ENCODE measurements around the gene DIP2C.

GRCh38 chr10:680745-681144 is 8.7 kb downstream of the DIP2C start:
- TF ChIP-seq ZNF423 (CRISPR knock-in tag; IDR thresholded peaks at IDR 0.05) (no peak), AFF4 (CRISPR knock-in tag; IDR thresholded peaks at IDR 0.05; ENCODE audit: borderline replicate concordance) (no peak), MYBL2 (CRISPR knock-in tag; IDR thresholded peaks at IDR 0.05) (no peak), FOXK1 (CRISPR knock-in tag; IDR thresholded peaks at IDR 0.05) (no peak), CTCF (IDR thresholded peaks at IDR 0.05) (no peak), OVOL2 (CRISPR knock-in tag; IDR thresholded peaks at IDR 0.05; ENCODE audit: borderline replicate concordance) (no peak)
- TF ChIP-seq, protein P1, sequence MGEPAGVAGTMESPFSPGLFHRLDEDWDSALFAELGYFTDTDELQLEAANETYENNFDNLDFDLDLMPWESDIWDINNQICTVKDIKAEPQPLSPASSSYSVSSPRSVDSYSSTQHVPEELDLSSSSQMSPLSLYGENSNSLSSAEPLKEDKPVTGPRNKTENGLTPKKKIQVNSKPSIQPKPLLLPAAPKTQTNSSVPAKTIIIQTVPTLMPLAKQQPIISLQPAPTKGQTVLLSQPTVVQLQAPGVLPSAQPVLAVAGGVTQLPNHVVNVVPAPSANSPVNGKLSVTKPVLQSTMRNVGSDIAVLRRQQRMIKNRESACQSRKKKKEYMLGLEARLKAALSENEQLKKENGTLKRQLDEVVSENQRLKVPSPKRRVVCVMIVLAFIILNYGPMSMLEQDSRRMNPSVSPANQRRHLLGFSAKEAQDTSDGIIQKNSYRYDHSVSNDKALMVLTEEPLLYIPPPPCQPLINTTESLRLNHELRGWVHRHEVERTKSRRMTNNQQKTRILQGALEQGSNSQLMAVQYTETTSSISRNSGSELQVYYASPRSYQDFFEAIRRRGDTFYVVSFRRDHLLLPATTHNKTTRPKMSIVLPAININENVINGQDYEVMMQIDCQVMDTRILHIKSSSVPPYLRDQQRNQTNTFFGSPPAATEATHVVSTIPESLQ (CRISPR knock-in tag; IDR thresholded peaks at IDR 0.05), result no peak
- TF ChIP-seq, protein P2, sequence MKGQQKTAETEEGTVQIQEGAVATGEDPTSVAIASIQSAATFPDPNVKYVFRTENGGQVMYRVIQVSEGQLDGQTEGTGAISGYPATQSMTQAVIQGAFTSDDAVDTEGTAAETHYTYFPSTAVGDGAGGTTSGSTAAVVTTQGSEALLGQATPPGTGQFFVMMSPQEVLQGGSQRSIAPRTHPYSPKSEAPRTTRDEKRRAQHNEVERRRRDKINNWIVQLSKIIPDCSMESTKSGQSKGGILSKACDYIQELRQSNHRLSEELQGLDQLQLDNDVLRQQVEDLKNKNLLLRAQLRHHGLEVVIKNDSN (CRISPR knock-in tag; IDR thresholded peaks at IDR 0.05), result no peak

Data from WTC11 (cell line).